ENCODE data around the gene CHRNB1. TPM values are rescaled to one million over a fixed set of nuclear protein-coding genes. Genes with fewer than 3 reads are reported as not detected.

The CHRNB1 gene
- polyA plus RNA-seq, 1 donor, result 10.5 TPM

Other genes starting within 250 kb of the CHRNB1 start
- gene DLG4, start 225.2 kb upstream of the CHRNB1 start, polyA plus RNA-seq (ENCODE audit: insufficient read length), result 36.0 TPM
- gene ACADVL, start 225.1 kb upstream of the CHRNB1 start, polyA plus RNA-seq (ENCODE audit: insufficient read length), result 478 TPM
- 52.5 TPM for gene DVL2, start 210.5 kb upstream of the CHRNB1 start, polyA plus RNA-seq (ENCODE audit: insufficient read length)
- 52.8 TPM for gene PHF23, start 205.6 kb upstream of the CHRNB1 start, polyA plus RNA-seq (ENCODE audit: insufficient read length)
- gene GABARAP, start 202.6 kb upstream of the CHRNB1 start, polyA plus RNA-seq (ENCODE audit: insufficient read length), result 390 TPM
- gene CTDNEP1, start 193.3 kb upstream of the CHRNB1 start, polyA plus RNA-seq (ENCODE audit: insufficient read length), result 150 TPM
- 54.9 TPM for gene ELP5, start 192.8 kb upstream of the CHRNB1 start, polyA plus RNA-seq (ENCODE audit: insufficient read length)
- 36.6 TPM for gene CLDN7, start 182.6 kb upstream of the CHRNB1 start, polyA plus RNA-seq (ENCODE audit: insufficient read length)
- 2.2 TPM for gene SLC2A4, start 163.3 kb upstream of the CHRNB1 start, polyA plus RNA-seq (ENCODE audit: insufficient read length)
- gene YBX2, start 150.4 kb upstream of the CHRNB1 start, polyA plus RNA-seq (ENCODE audit: insufficient read length), result 4.1 TPM
- gene EIF5A, start 137.4 kb upstream of the CHRNB1 start, polyA plus RNA-seq (ENCODE audit: insufficient read length), result 284 TPM
- 96.6 TPM for gene GPS2, start 129.7 kb upstream of the CHRNB1 start, polyA plus RNA-seq (ENCODE audit: insufficient read length)
- gene NEURL4, start 115.7 kb upstream of the CHRNB1 start, polyA plus RNA-seq (ENCODE audit: insufficient read length), result 34.5 TPM
- 6.3 TPM for gene ACAP1, start 108.5 kb upstream of the CHRNB1 start, polyA plus RNA-seq (ENCODE audit: insufficient read length)
- gene KCTD11, start 92.9 kb upstream of the CHRNB1 start, polyA plus RNA-seq (ENCODE audit: insufficient read length), result 10.3 TPM
- gene TMEM95, start 89.9 kb upstream of the CHRNB1 start, polyA plus RNA-seq (ENCODE audit: insufficient read length), result not detected
- 5.5 TPM for gene TNK1, start 64.0 kb upstream of the CHRNB1 start, polyA plus RNA-seq (ENCODE audit: insufficient read length)
- 27.8 TPM for gene PLSCR3, start 50.5 kb upstream of the CHRNB1 start, polyA plus RNA-seq (ENCODE audit: insufficient read length)
- gene TMEM256, start 41.0 kb upstream of the CHRNB1 start, polyA plus RNA-seq (ENCODE audit: insufficient read length), result 74.9 TPM
- gene NLGN2, start 37.2 kb upstream of the CHRNB1 start, polyA plus RNA-seq (ENCODE audit: insufficient read length), result 28.1 TPM
- gene SPEM1, start 24.7 kb upstream of the CHRNB1 start, polyA plus RNA-seq (ENCODE audit: insufficient read length), result not detected
- not detected for gene SPEM2, start 19.4 kb upstream of the CHRNB1 start, polyA plus RNA-seq (ENCODE audit: insufficient read length)
- gene SPEM3, start 16.2 kb upstream of the CHRNB1 start, polyA plus RNA-seq (ENCODE audit: insufficient read length), result not detected
- gene TMEM102, start 9.6 kb upstream of the CHRNB1 start, polyA plus RNA-seq (ENCODE audit: insufficient read length), result 4.4 TPM
- gene FGF11, start 5.5 kb upstream of the CHRNB1 start, polyA plus RNA-seq (ENCODE audit: insufficient read length), result 6.1 TPM
- gene ZBTB4, start 34.6 kb downstream of the CHRNB1 start, polyA plus RNA-seq (ENCODE audit: insufficient read length), result 39.3 TPM
- 0.45 TPM for gene SLC35G6, start 36.4 kb downstream of the CHRNB1 start, polyA plus RNA-seq (ENCODE audit: insufficient read length)
- gene POLR2A, start 39.3 kb downstream of the CHRNB1 start, polyA plus RNA-seq (ENCODE audit: insufficient read length), result 141 TPM
- gene TNFSF12, start 104.0 kb downstream of the CHRNB1 start, polyA plus RNA-seq (ENCODE audit: insufficient read length), result 17.7 TPM
- gene TNFSF13, start 113.7 kb downstream of the CHRNB1 start, polyA plus RNA-seq (ENCODE audit: insufficient read length), result 13.2 TPM
- 90.9 TPM for gene SENP3, start 116.9 kb downstream of the CHRNB1 start, polyA plus RNA-seq (ENCODE audit: insufficient read length)
- gene CD68, start 134.6 kb downstream of the CHRNB1 start, polyA plus RNA-seq (ENCODE audit: insufficient read length), result 56.8 TPM
- gene MPDU1, start 138.8 kb downstream of the CHRNB1 start, polyA plus RNA-seq (ENCODE audit: insufficient read length), result 119 TPM
- 3.0 TPM for gene SOX15, start 145.0 kb downstream of the CHRNB1 start, polyA plus RNA-seq (ENCODE audit: insufficient read length)
- gene FXR2, start 169.8 kb downstream of the CHRNB1 start, polyA plus RNA-seq (ENCODE audit: insufficient read length), result 54.8 TPM
- gene SAT2, start 182.8 kb downstream of the CHRNB1 start, polyA plus RNA-seq (ENCODE audit: insufficient read length), result 136 TPM
- gene SHBG, start 185.1 kb downstream of the CHRNB1 start, polyA plus RNA-seq (ENCODE audit: insufficient read length), result 2.8 TPM
- gene ATP1B2, start 205.9 kb downstream of the CHRNB1 start, polyA plus RNA-seq (ENCODE audit: insufficient read length), result 20.5 TPM
- 76.3 TPM for gene TP53, start 242.4 kb downstream of the CHRNB1 start, polyA plus RNA-seq (ENCODE audit: insufficient read length)
- gene WRAP53, start 243.4 kb downstream of the CHRNB1 start, polyA plus RNA-seq (ENCODE audit: insufficient read length), result 13.1 TPM